Cortex of kidney (tissue), 1 donor: ENCODE data around the gene ERICH6.

ENCODE experiments used
- DNase-seq: peaks from one replicate; lab custom pipeline; 2025; lab: John Stamatoyannopoulos, UW

ERICH6 gene

GRCh38 chr3:150613709-150614480 is 89.8 kb downstream of the ERICH6 start:
- DNase-seq = no peak

- no peak for DNase-seq
Observed at GRCh38 chr3:150613034-150613433, 90.7 kb downstream of the ERICH6 start.

GRCh38 chr3:150612494-150612893 is 91.2 kb downstream of the ERICH6 start:
- no peak for DNase-seq

GRCh38 chr3:150611666-150612065 is 92.1 kb downstream of the ERICH6 start:
- DNase-seq = no peak

GRCh38 chr3:150610785-150611184 is 92.9 kb downstream of the ERICH6 start:
- no peak for DNase-seq

- DNase-seq = no peak
Observed at GRCh38 chr3:150609988-150610387, 93.7 kb downstream of the ERICH6 start.
